Renal cortex interstitium (tissue), 11 donors: Measurements from ENCODE around the gene SYT6. TPM values are rescaled to one million over a fixed set of nuclear protein-coding genes. Genes with fewer than 3 reads are reported as not detected.

ENCODE experiments used
- DNase-seq, 11 donors: peaks; one replicate each; pipeline ENCODE4 v3.0.0-alpha.2; 2013; ENCODE audit warnings: low read depth in 9 of 11, low spot score in 4 of 11; ENCODE audit errors: extremely low read depth in 1 of 11
- polyA plus RNA-seq, 3 donors: library from polyadenylated mRNA; unstranded; fragments of 120-200 nt; gene quantifications; one replicate each; pipeline ENCODE4 v1.2.1, GENCODE V29; 2013; ENCODE audit not compliant: insufficient read length in 3 of 3

The SYT6 gene
- polyA plus RNA-seq, 3 donors, result 1.2 to 1.5 (median 1.4) TPM

DNA sequence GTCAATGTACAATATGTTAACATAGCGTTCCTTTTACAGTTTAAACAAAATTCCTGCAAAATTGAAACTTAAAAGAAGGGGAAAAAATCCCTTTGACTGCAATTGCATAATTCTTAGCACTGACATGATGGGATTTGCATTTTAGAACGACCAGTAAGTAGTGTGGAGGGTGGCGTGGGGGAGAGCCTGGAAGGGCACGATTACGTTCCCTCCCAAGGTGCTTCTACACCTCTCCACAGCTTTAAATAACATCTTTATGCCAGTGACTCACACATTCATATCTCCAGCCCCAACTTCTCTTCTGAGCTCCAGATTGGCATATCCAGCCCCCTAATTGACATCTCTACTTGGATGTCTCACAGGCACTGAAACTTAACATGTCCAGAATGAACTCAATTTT, 110.1 kb downstream of the SYT6 start:
- DNase-seq, result no peak

DNA sequence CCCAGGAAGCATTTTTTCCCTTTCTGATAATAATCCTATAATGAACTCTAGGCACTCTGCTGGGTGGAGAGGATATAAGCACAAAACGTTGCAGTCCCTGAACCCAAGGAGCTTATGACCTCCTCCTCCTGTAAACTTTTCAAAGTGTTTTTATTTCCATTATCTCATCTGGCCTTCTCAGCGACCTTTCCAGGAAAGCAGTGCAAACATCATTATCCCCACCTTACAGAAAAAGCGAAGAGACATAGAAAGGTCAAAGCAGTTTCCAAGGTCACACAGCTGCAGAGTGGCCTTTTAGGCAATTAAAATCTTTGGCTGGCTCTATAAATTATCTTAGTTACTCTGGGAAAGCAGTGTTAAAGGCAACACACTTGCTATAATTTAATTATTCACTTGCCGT, 110.6 kb downstream of the SYT6 start:
- DNase-seq, result peak in 1 of 11 donors; percentile 21

DNA sequence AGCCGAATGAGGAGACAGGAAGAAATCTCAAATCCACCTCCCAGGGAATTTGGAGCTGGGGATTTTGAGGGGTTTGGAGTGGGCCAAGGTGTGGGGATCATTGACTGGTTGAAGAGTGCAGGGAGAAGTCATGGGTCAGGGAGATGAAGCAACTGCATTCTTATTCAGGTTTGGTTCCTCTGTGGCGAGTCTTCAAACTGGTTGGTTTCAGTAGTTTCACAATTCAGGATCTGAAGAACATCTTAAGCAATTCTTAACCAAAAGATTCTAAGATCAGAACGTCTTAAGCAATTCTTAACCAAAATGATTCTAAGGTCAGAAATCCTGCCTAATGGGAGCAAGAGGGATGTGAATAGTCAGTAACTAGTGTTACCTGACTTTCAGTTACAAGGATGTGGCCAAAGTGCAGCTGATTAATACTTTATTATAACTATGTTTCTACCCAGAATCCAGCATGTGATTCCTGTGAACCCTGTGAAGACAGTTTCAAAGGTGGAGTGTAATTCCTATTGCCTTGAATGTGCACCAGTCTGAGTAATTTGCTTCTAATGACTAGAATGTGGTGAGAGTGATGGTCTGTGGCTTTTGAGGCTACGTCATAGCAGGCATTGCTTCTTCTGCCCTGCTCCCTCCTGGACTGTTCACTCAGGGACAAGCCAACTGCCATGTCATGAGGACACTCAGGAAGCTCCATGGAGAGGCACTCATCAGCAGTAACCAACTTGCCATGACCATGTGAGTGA, 113.2 kb downstream of the SYT6 start:
- DNase-seq, result no peak

Other genes with a start within 250 kb of the SYT6 start
- gene AP4B1, start 249.1 kb downstream of the SYT6 start, polyA plus RNA-seq, result 10 to 100 TPM; 26.7 to 46.2 (median 31.1) TPM
- gene DCLRE1B, start 248.5 kb downstream of the SYT6 start, polyA plus RNA-seq, result 10 to 100 TPM in 2 of 3 donors, 1 to 10 TPM in 1; 9.0 to 13.2 (median 11.3) TPM
- 10 to 100 TPM; 40.3 to 43.9 (median 41.4) TPM for gene HIPK1, start 224.5 kb downstream of the SYT6 start, polyA plus RNA-seq
- gene OLFML3, start 174.4 kb downstream of the SYT6 start, polyA plus RNA-seq, result 100 to 1,000 TPM; 130 to 168 (median 133) TPM